Thyroid gland (tissue), 4 donors: ENCODE measurements around the gene EXD3. TPM values are rescaled to one million over a fixed set of nuclear protein-coding genes. Genes with fewer than 3 reads are reported as not detected.

Experiments used
- DNase-seq, 2 donors: peaks; one replicate each; pipeline ENCODE4 v3.0.0-alpha.2; 2019
- H3K27ac ChIP-seq, 3 donors: fragments of 200-600 bp; sonication (generic); 1 replicate in 2 of 3; 2 replicates in 1 of 3; pipeline ENCODE4 v1.5.1; 2016 to 2019; ENCODE audit warnings: mild to moderate bottlenecking in 1 of 3, moderate library complexity in 1 of 3
- H3K27me3 ChIP-seq: fragments of 200-600 bp; sonication (generic); one replicate; pipeline ENCODE4 v1.5.1; 2019
- H3K36me3 ChIP-seq, 2 donors: fragments of 200-600 bp; sonication (generic); one replicate each; pipeline ENCODE4 v1.5.1; 2016 to 2019
- H3K4me1 ChIP-seq, 2 donors: fragments of 200-600 bp; sonication (generic); one replicate each; pipeline ENCODE4 v1.5.1; 2017 to 2019
- H3K4me3 ChIP-seq, 3 donors: fragments of 200-600 bp; sonication (generic); replicated peaks in 1 of 3; 1 replicate in 2 of 3; 2 replicates in 1 of 3; pipeline ENCODE4 v1.5.1; 2016; ENCODE audit warnings: mild to moderate bottlenecking in 1 of 3
- H3K9me3 ChIP-seq: fragments of 200-600 bp; sonication (generic); one replicate; pipeline ENCODE4 v1.5.1; 2017
- POLR2A ChIP-seq, 2 donors: fragments of 450-650 bp; IDR thresholded peaks; one replicate each; pipeline ENCODE4 v1.6.1; 2017; ENCODE audit warnings: antibody characterized with exemption in 2 of 2, mild to moderate bottlenecking in 2 of 2, moderate library complexity in 1 of 2
- WGBS, 2 donors: methylation state at CpG; one replicate each; pipeline ENCODE4 v1.1.5; 2017; 5-methylcytosine and 5-hydroxymethylcytosine counted together
- intact Hi-C: fragments of 100-400 bp; cut with DNase I; formaldehyde crosslinking; loops from one replicate; pipeline ENCODE4 v1.15.1; 2023
- total RNA-seq, 4 donors: library from RNA; depleted of rRNA; stranded (reverse); fragments of >200 nt; gene quantifications; one replicate each; pipeline ENCODE4 v1.2.3, GENCODE V29; 2016
- TF ChIP-seq, protein P1 (sequence below), 6 experiments: fragments of 200-600 bp in 3 of 6; fragments of 450-650 bp in 3 of 6; sonication (generic) in 3 of 6; IDR thresholded peaks; one replicate each; pipeline ENCODE4 v1.5.1; 2016 to 2019; ENCODE audit warnings: antibody characterized with exemption in 6 of 6, mild to moderate bottlenecking in 2 of 6, inconsistent platforms in 1 of 6, moderate library complexity in 1 of 6

EXD3 gene
- total RNA-seq, 4 donors from 2014 or later = 13.0 to 32.0 (median 26.6) TPM

DNA sequence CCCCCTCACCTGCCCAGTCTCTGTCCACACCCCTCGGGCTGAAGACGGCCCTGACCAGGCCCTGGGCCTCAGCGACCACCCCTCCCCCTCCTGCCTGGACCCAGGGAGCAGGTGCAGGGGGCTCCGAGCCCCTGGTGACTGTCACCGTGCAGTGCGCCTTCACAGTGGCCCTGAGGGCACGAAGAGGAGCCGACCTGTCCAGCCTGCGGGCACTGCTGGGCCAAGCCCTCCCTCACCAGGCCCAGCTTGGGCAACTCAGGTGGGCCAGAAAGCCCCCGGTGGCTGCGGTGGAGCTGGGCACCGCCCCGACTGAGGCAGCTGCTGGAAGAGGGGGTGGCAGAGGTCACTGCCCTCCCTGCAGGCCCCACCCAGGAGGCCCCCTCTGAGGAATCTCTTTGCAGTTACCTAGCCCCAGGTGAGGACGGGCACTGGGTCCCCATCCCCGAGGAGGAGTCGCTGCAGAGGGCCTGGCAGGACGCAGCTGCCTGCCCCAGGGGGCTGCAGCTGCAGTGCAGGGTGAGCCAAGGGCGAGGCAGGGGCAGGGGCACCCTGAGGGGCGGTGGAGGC lies 10.5 kb upstream of the EXD3 start:
- no peaks in the 10 kb centered on the region for H3K27me3 ChIP-seq
- no peak overlapping the region for H3K27ac ChIP-seq
- no peaks in the 10 kb centered on the region for H3K36me3 ChIP-seq
- DNase-seq = no peak
- TF ChIP-seq, protein P1, sequence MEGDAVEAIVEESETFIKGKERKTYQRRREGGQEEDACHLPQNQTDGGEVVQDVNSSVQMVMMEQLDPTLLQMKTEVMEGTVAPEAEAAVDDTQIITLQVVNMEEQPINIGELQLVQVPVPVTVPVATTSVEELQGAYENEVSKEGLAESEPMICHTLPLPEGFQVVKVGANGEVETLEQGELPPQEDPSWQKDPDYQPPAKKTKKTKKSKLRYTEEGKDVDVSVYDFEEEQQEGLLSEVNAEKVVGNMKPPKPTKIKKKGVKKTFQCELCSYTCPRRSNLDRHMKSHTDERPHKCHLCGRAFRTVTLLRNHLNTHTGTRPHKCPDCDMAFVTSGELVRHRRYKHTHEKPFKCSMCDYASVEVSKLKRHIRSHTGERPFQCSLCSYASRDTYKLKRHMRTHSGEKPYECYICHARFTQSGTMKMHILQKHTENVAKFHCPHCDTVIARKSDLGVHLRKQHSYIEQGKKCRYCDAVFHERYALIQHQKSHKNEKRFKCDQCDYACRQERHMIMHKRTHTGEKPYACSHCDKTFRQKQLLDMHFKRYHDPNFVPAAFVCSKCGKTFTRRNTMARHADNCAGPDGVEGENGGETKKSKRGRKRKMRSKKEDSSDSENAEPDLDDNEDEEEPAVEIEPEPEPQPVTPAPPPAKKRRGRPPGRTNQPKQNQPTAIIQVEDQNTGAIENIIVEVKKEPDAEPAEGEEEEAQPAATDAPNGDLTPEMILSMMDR (IDR thresholded peaks at IDR 0.05) = no peak
- TF ChIP-seq POLR2A (IDR thresholded peaks at IDR 0.05) = no peak
- H3K4me1 ChIP-seq = peaks cover 0 to 27% of the 10 kb centered on the region in 2 donors
- no peak overlapping the region for H3K4me3 ChIP-seq
- intact Hi-C loops = no loop called here
- no peaks in the 10 kb centered on the region for H3K9me3 ChIP-seq
- WGBS, 2 donors = 80% methylated on average over 2 of the region's 19 CpGs; no CpG with 5 or more reads in 1 of the 2 donors

DNA sequence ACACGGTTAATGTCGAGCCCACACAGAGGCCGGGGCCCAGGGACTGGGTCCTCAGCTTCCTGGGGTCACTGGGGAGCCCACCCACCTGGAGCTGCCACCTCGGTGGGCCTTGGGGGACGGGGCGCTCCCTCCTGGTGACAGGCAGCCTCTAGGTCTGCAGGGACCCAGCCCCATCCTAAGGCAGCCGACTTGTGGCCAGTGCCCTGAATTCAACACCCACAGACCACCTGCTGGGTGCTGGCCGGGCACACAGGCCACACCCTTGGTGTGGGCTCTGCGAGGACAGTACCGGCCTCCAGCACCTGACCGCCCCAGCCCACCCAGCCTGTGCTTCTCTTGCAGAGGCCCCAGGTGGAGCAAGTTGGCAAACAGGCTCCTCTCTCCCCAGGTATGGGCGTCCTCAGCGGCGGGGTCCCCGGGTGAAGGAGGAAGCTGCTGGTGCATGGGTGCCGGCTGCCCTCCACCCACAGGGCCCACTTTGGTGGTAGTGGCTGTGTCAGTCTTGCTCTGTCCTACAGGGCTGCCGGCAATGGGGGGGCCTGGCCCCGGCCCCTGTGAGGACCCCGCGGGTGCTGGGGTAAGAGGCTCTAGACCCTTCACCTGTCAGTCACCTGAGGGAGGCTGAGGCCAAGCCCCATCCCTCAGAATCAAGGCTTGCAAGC lies 9.9 kb upstream of the EXD3 start:
- Histone ChIP-seq H3K4me3 (no peak overlapping the region), H3K27me3 (no peaks in the 10 kb centered on the region), H3K36me3 (no peaks in the 10 kb centered on the region), H3K4me1 (peaks cover 0 to 23% of the 10 kb centered on the region in 2 donors), H3K27ac (no peak overlapping the region), H3K9me3 (no peaks in the 10 kb centered on the region)
- 70 to 86% methylated on average over 4 to 16 of the region's 20 CpGs for WGBS, 2 donors
- no peak for DNase-seq
- TF ChIP-seq POLR2A (IDR thresholded peaks at IDR 0.05) = no peak
- TF ChIP-seq, protein P1 (IDR thresholded peaks at IDR 0.05) = no peak
- intact Hi-C loops = no loop called here

DNA sequence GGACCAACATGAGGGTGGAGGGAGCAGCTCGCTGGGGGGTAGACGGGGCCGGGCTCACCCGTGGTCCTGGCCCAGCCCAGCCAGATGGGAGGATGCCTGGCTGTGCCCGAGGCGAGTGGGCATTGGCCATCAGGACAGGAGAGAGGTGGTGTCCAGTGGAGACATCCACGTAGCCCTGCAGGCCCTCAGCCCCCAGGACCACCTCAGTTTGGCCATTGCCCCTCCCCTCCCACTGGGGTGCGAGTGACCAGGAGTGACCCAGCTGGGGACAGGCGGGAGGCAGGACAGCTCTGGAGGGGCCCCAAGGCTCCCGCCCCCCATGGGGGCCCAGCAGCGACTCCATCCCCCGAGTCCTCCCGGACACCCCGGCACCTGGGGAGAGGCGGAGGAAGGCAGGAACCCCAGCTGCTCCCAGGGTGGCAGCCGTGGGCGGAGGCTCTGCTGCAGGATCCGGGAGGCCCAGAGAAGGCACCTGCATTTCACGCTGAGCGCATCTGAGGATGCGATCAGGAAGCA lies 8.5 kb upstream of the EXD3 start:
- Histone ChIP-seq H3K4me1 (peaks cover 0 to 10% of the 10 kb centered on the region in 2 donors), H3K4me3 (no peak overlapping the region), H3K27me3 (no peaks in the 10 kb centered on the region), H3K9me3 (no peaks in the 10 kb centered on the region), H3K36me3 (no peaks in the 10 kb centered on the region), H3K27ac (no peak overlapping the region)
- WGBS, 2 donors = 77 to 86% methylated on average over 5 to 10 of the region's 21 CpGs
- intact Hi-C loops = no loop called here
- DNase-seq = no peak
- TF ChIP-seq, protein P1 (IDR thresholded peaks at IDR 0.05) = no peak
- no peak for TF ChIP-seq POLR2A (IDR thresholded peaks at IDR 0.05)

DNA sequence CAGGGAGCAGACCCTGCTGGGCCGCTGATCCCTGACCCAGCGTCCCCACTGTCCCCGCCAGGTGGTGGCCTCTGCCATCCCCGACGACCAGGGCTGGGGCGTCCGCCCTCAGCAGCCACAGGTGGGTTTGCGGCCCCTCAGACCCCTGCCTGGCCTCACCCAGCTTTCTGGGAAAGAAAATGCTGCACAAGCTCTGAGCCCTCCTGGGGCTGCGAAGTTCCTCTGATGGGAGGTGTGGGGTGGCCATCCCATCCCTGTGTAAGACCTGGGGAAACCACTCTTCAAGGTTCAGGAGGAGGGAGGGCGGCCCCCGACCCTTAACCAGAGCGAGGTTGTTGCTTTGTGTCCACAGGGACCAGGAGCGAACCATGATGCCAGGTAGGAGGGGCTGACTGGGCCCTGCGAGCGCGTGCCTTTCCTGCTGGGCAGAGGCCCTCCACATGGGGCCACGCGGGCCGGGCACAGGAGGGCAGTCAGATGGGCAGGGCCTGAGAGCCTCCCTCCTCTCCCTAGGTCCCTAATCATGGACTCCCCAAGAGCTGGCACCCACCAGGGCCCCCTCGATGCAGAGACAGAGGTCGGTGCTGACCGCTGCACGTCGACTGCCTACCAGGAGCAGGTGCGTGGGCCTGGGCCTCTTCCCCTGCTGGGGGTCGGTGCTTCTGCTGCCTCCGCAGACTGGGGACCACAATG lies 7.9 kb upstream of the EXD3 start:
- DNase-seq = no peak
- intact Hi-C loops = no loop called here
- WGBS, 2 donors = 82 to 87% methylated on average over 4 to 8 of the region's 27 CpGs

More for the DNA sequence above, 7.9 kb upstream of the EXD3 start:
- TF ChIP-seq, protein P1 (IDR thresholded peaks at IDR 0.05) = no peak
- TF ChIP-seq POLR2A (IDR thresholded peaks at IDR 0.05) = no peak
- H3K4me1 ChIP-seq = peaks cover 0 to 4% of the 10 kb centered on the region in 2 donors
- no peak overlapping the region for H3K4me3 ChIP-seq
- H3K27ac ChIP-seq = no peak overlapping the region
- no peaks in the 10 kb centered on the region for H3K9me3 ChIP-seq
- H3K36me3 ChIP-seq = no peaks in the 10 kb centered on the region
- H3K27me3 ChIP-seq = no peaks in the 10 kb centered on the region
